CD14-positive monocyte (primary cell): ENCODE measurements around the gene ZNF487. TPM values are rescaled to one million over a fixed set of nuclear protein-coding genes. Genes with fewer than 3 reads are reported as not detected.

Source experiments
- DNase-seq, 3 donors: peaks; one replicate each; pipeline ENCODE4 v3.0.0-alpha.2; 2011 to 2022
- H2AFZ ChIP-seq: 2 replicates; pipeline ENCODE4 v1.6.0; 2012; ENCODE audit warnings: mild to moderate bottlenecking, low read depth, low read length, inconsistent platforms; ENCODE audit not compliant: insufficient read depth, poor library complexity, severe bottlenecking
- H3K27ac ChIP-seq, 2 donors: 1 replicate in 1 of 2; 2 replicates in 1 of 2; pipeline ENCODE4 v1.5.1; 2012 to 2013; ENCODE audit warnings: low read length in 2 of 2, control low read depth in 1 of 2, inconsistent platforms in 1 of 2, low read depth in 1 of 2, mild to moderate bottlenecking in 1 of 2
- H3K27me3 ChIP-seq, 2 donors: one replicate each; pipeline versions ENCODE4 v1.6.0 to v1.6.1; 2011 to 2013; ENCODE audit warnings: low read length in 2 of 2; ENCODE audit not compliant: control insufficient read depth in 2 of 2, insufficient read depth in 2 of 2
- H3K36me3 ChIP-seq, 2 donors: replicated peaks in 1 of 2; 1 replicate in 1 of 2; 2 replicates in 1 of 2; pipeline versions ENCODE4 v1.5.1 to v1.6.1; 2012 to 2013; ENCODE audit warnings: low read length in 2 of 2, control low read depth in 1 of 2, inconsistent platforms in 1 of 2, mild to moderate bottlenecking in 1 of 2; ENCODE audit not compliant: insufficient read depth in 2 of 2, control insufficient read depth in 1 of 2
- H3K4me1 ChIP-seq, 2 donors: 1 replicate in 1 of 2; 2 replicates in 1 of 2; pipeline versions ENCODE4 v1.5.1 to v1.6.1; 2012 to 2013; ENCODE audit warnings: low read length in 2 of 2, control low read depth in 1 of 2, inconsistent platforms in 1 of 2, mild to moderate bottlenecking in 1 of 2, moderate library complexity in 1 of 2; ENCODE audit not compliant: insufficient read depth in 2 of 2, control insufficient read depth in 1 of 2
- H3K4me2 ChIP-seq: replicated peaks from 2 replicates; pipeline ENCODE3; 2012; ENCODE audit warnings: low read length, moderate library complexity, mild to moderate bottlenecking; ENCODE audit not compliant: poor library complexity, severe bottlenecking; ENCODE audit errors: extremely low read depth
- H3K4me3 ChIP-seq, 3 experiments: fragments of 200-600 bp in 1 of 3; sonication (generic) in 1 of 3; replicated peaks in 1 of 3; 1 replicate in 2 of 3; 2 replicates in 1 of 3; pipeline ENCODE4 v1.5.1; 2011 to 2013; ENCODE audit warnings: low read length in 3 of 3, mild to moderate bottlenecking in 3 of 3, control low read depth in 2 of 3, low read depth in 2 of 3, inconsistent platforms in 1 of 3, moderate library complexity in 1 of 3
- H3K79me2 ChIP-seq: 2 replicates; pipeline ENCODE4 v1.6.0; 2012; ENCODE audit warnings: mild to moderate bottlenecking, control low read depth, inconsistent platforms, low read length, moderate library complexity; ENCODE audit not compliant: insufficient read depth
- H3K9ac ChIP-seq: 2 replicates; pipeline ENCODE4 v1.6.0; 2017; ENCODE audit warnings: low read length, mild to moderate bottlenecking; ENCODE audit not compliant: insufficient read depth, poor library complexity, severe bottlenecking
- H3K9me3 ChIP-seq, 2 donors: replicated peaks in 1 of 2; 1 replicate in 1 of 2; 2 replicates in 1 of 2; pipeline versions ENCODE4 v1.5.1 to v1.6.1; 2012 to 2013; ENCODE audit warnings: low read length in 2 of 2, control low read depth in 1 of 2; ENCODE audit not compliant: control insufficient read depth in 1 of 2, insufficient read depth in 1 of 2
- H4K20me1 ChIP-seq: 2 replicates; pipeline ENCODE4 v1.6.0; 2012; ENCODE audit warnings: mild to moderate bottlenecking, low read length, control low read depth, moderate library complexity; ENCODE audit not compliant: insufficient read depth
- H3K27ac Mint-ChIP-seq, 7 donors: one replicate each; pipeline ENCODE4 v1.8.0; 2020; ENCODE audit warnings: mild to moderate bottlenecking in 7 of 7, mixed read lengths in 7 of 7, moderate library complexity in 6 of 7, inconsistent platforms in 2 of 7
- H3K27me3 Mint-ChIP-seq, 3 donors: one replicate each; pipeline ENCODE4 v1.8.0; 2021 to 2022; ENCODE audit warnings: low read depth in 3 of 3, mild to moderate bottlenecking in 3 of 3, mixed read lengths in 3 of 3, moderate library complexity in 3 of 3, inconsistent platforms in 1 of 3
- H3K36me3 Mint-ChIP-seq, 2 donors: one replicate each; pipeline ENCODE4 v1.8.0; 2020; ENCODE audit warnings: mixed read lengths in 2 of 2, inconsistent platforms in 1 of 2, mild to moderate bottlenecking in 1 of 2
- H3K4me1 Mint-ChIP-seq: one replicate; pipeline ENCODE4 v1.8.0; 2020; ENCODE audit warnings: mild to moderate bottlenecking, mixed read lengths
- H3K4me3 Mint-ChIP-seq, 2 donors: one replicate each; pipeline ENCODE4 v1.8.0; 2020; ENCODE audit warnings: mild to moderate bottlenecking in 2 of 2, mixed read lengths in 2 of 2, moderate library complexity in 1 of 2
- H3K9me3 Mint-ChIP-seq, 7 donors: one replicate each; pipeline ENCODE4 v1.8.0; 2020 to 2022; ENCODE audit warnings: mixed read lengths in 7 of 7, mild to moderate bottlenecking in 6 of 7, moderate library complexity in 6 of 7, inconsistent platforms in 2 of 7
- WGBS: methylation state at CpG from one replicate; pipeline ENCODE4 v1.1.5; 2013; ENCODE audit warnings: missing lambda C conversion rate; ENCODE audit not compliant: insufficient coverage; 5-methylcytosine and 5-hydroxymethylcytosine counted together
- intact Hi-C, 2 donors: fragments of 100-400 bp; cut with micrococcal nuclease; formaldehyde crosslinking; loops; one replicate each; pipeline versions ENCODE4 v1.15.0 to v1.15.1; 2023
- polyA plus RNA-seq, 3 donors: library from polyadenylated mRNA; depleted of rRNA in 1 of 3; unstranded in 2 of 3; stranded (reverse) in 1 of 3; fragments of 300-500 nt in 2 of 3; fragments of >200 nt in 1 of 3; fragmentation: Illumina TruSeq in 2 of 3; gene quantifications; 1 replicate in 2 of 3; 2 replicates in 1 of 3; pipeline ENCODE4 v1.2.3, GENCODE V29; 2012 to 2021
- TF ChIP-seq, protein P1 (sequence below): fragments of 200-600 bp; IDR thresholded peaks from one replicate; pipeline ENCODE4 v1.8.0; 2022; ENCODE audit warnings: antibody characterized with exemption, mild to moderate bottlenecking

The ZNF487 gene
- polyA plus RNA-seq, 3 donors, result 8.6 to 19.7 (median 15.6) TPM

DNA sequence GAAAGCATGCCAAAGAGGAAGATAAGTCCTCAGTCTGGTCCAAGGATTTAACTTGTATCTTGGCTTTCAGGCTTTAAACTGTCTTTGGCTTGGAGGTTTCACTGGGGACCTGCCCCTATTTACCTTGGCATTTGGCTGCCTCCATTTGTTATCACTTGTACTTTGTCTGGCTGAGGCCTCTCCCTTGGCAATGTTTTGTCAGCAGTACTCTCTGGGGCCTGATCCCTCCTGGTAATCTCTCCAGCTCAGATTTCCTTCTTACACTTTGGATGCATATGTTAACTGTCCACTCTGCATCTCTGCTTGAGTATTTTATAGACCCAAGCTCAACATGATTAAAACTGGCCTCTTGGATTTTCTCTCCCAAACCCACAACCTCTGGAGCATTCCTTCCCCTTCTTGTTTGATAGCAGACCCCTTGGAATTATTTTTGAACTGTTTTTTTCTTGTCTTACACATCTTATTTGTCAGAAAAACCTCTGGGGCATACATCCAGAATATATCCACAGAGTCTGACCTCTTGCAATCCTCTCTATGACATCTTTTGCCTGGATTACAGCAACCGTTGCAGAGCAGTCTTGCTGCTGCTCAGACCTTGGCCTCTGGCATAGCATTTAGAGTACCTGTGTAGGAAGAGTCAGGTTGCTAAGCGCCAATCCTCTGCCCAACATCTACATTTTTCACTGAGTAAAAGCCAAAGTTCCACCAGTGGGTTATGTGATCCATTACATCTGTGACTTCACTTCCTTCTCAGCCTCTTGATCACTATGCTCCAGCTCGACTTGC lies 35.2 kb downstream of the ZNF487 start:
- Histone ChIP-seq H3K4me1 (no peaks in the 10 kb centered on the region), H2AFZ (no peak overlapping the region), H3K4me2 (no peak overlapping the region), H3K4me3 (no peak overlapping the region), H3K27ac (no peak overlapping the region), H3K79me2 (no peaks in the 10 kb centered on the region), H3K9me3 (peaks cover 0 to 5% of the 10 kb centered on the region in 2 donors), H3K36me3 (no peaks in the 10 kb centered on the region), H4K20me1 (no peaks in the 10 kb centered on the region), H3K9ac (no peak overlapping the region), H3K27me3 (no peaks in the 10 kb centered on the region)
- TF ChIP-seq, protein P1, sequence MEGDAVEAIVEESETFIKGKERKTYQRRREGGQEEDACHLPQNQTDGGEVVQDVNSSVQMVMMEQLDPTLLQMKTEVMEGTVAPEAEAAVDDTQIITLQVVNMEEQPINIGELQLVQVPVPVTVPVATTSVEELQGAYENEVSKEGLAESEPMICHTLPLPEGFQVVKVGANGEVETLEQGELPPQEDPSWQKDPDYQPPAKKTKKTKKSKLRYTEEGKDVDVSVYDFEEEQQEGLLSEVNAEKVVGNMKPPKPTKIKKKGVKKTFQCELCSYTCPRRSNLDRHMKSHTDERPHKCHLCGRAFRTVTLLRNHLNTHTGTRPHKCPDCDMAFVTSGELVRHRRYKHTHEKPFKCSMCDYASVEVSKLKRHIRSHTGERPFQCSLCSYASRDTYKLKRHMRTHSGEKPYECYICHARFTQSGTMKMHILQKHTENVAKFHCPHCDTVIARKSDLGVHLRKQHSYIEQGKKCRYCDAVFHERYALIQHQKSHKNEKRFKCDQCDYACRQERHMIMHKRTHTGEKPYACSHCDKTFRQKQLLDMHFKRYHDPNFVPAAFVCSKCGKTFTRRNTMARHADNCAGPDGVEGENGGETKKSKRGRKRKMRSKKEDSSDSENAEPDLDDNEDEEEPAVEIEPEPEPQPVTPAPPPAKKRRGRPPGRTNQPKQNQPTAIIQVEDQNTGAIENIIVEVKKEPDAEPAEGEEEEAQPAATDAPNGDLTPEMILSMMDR, result no peak
- no peak for DNase-seq
- intact Hi-C loops, result loop anchor here in 1 of 2 donors (10.0 kb wide), 1 partner anchor 607 kb away; no protein-coding TSS in a partner anchor
- H3K9me3 Mint-ChIP-seq, result peaks cover 2 to 18% (median 6%) of the 10 kb centered on the region in 7 donors
- H3K27me3 Mint-ChIP-seq, result peaks cover 0 to 4% (median 1%) of the 10 kb centered on the region in 3 donors
- 100% methylated on average over 1 of the region's 3 CpGs for WGBS
- no peaks in the 10 kb centered on the region for H3K4me1 Mint-ChIP-seq
- H3K4me3 Mint-ChIP-seq, result no peak overlapping the region
- H3K36me3 Mint-ChIP-seq, result peaks cover 7 to 8% of the 10 kb centered on the region in 2 donors
- H3K27ac Mint-ChIP-seq, result no peak overlapping the region

DNA sequence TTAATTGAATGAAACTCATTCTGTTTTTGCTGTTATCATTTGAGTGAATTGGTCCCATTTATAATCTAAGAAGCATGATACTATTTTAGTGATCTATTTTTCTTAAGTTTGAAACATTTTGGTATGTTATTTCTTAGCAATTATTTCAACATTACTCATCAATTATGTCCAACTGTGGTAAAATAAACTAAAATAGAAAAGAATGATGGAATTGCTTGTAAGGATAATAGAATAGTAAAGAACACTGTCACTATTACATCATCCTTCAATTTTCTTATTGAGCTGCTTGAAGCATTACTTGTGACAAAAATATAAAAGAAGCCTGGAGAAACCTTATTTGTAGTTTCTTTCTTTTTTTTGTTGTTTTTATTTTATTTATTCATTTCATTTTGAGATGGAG lies 42.4 kb downstream of the ZNF487 start:
- peaks cover 36 to 38% of the 10 kb centered on the region in 2 donors for H3K9me3 ChIP-seq
- peaks cover 23 to 63% (median 56%) of the 10 kb centered on the region in 7 donors for H3K9me3 Mint-ChIP-seq
- DNase-seq, result no peak
- H3K9ac ChIP-seq, result no peak overlapping the region
- H3K4me3 Mint-ChIP-seq, result no peak overlapping the region
- peaks cover 23 to 32% of the 10 kb centered on the region in 2 donors for H3K36me3 Mint-ChIP-seq
- H3K4me2 ChIP-seq, result no peak overlapping the region
- H3K36me3 ChIP-seq, result peaks cover 0 to 22% of the 10 kb centered on the region in 2 donors
- TF ChIP-seq, protein P1, result no peak
- H4K20me1 ChIP-seq, result no peaks in the 10 kb centered on the region
- H3K4me3 ChIP-seq, result no peak overlapping the region
- H3K27ac ChIP-seq, result no peak overlapping the region
- H3K4me1 Mint-ChIP-seq, result no peaks in the 10 kb centered on the region
- H3K27ac Mint-ChIP-seq, result no peak overlapping the region
- no peaks in the 10 kb centered on the region for H3K79me2 ChIP-seq
- no peaks in the 10 kb centered on the region for H3K4me1 ChIP-seq
- no peak overlapping the region for H2AFZ ChIP-seq
- intact Hi-C loops, result loop anchor here in 1 of 2 donors (10.0 kb wide), 1 partner anchor 614 kb away; no protein-coding TSS in a partner anchor
- H3K27me3 Mint-ChIP-seq, result peaks cover 0 to 4% (median 0%) of the 10 kb centered on the region in 3 donors
- no peaks in the 10 kb centered on the region for H3K27me3 ChIP-seq
